HG03460 (cell line): ENCODE measurements around the gene LCE2A.
"Not testable (repeated sequence)": the region's sequence is repeated elsewhere in the genome, so short reads cannot be mapped to it uniquely, and the experiment has no call there.

Experiments
- ATAC-seq: cut with Tn5 transposase; IDR thresholded peaks from one replicate; pipeline ENCODE4 v1.9.1; 2021; ENCODE audit not compliant: unreplicated experiment

LCE2A gene

GRCh38 chr1:152697701-152698600, at the start of gene LCE2A:
Gene LCE2A (plus strand): TSS chr1:152698345. CDS start chr1:152698902, 557 bp downstream.
- ATAC-seq = no peak

DNA sequence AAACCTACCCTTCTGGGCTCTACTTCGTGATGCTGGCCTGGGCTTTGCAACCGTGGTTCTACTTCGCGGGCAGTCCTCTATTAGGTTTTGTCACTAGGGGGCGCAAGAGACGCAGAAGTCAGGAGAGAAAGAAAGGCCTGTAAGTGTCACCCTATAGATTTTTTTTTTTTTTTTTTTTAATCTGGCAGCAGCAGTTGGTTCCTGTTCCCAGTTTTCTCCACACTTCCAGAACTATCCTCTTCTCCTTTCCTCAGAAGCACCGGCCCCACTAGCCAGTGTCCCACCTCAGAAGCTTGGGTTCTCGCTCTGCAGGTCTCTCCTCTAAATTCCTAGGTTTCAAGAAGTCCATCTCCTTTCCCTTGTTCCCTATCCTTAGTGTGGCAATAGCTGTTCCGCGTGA, 44.0 kb upstream of the LCE2A start:
- no peak for ATAC-seq

GRCh38 chr1:152656459-152656858, 41.7 kb upstream of the LCE2A start:
- ATAC-seq = no peak

GRCh38 chr1:152657677-152658076, 40.5 kb upstream of the LCE2A start:
- ATAC-seq = no peak

- ATAC-seq = no peak
Observed at GRCh38 chr1:152658649-152659048, 39.5 kb upstream of the LCE2A start.

DNA sequence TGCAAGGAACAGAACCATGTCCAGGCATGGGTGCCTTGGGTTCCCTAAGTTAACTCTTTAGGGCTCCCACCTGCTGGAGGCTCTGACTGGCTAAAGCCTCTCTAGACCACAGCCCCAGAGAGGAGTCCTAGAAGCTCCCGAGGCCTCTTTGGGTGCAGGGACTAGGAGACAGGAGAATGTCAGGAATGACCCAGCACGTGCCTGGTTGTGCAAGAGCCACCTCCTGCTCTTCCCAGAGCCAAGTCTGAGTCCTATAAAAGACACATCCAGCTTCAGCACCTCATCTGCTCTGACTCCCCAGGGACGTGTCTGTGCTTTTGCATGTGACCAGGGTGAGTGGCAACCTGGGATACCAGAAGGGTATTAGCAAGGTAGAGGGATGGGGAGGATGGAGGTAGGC, 35.0 kb upstream of the LCE2A start, which contains the start of gene LCE2D:
Gene LCE2D (plus strand): TSS at position 283 of the 400 bp plus-strand sequence. CDS start 726 bp downstream, outside the sequence.
- no peak for ATAC-seq

GRCh38 chr1:152666171-152666570, 32.0 kb upstream of the LCE2A start:
- ATAC-seq = not testable (repeated sequence)

DNA sequence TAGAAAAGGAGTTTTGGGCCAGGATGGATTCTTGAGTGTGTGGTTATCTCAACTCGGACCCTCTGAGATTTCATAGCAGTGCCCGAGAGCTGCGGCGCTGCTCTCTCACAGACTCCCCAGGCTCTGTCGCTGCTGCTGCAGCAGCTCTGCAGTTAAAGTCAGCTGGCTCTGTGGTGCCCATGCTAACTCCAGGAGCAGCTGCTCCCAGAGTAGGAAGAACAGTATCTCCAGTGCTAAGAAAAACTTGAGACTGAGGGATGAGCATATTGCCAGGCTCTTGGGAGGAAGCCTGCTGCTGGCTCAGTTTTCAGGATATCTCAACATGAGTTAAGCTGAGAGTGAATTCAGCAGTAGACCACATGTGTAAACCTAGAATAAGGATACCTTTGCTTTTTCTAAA, 30.5 kb upstream of the LCE2A start:
- no peak for ATAC-seq

DNA sequence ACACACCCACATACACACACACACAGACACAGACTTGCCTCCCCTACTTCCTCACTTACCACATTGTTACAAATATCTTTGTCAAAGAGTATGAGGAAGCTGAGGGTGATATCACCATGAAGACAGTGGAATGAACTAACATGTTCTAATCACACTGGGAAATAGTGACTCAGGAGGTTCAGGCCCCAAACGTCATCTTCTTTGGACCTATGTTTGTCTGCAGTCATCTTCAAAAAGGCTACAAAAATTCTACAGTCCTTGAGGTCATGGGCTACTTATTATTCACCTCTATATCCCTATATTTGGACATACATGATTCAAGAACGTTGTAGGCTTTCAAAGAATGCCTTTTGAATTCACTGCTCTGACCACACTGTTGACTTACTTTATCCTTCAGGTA, 25.1 kb upstream of the LCE2A start:
- no peak for ATAC-seq

GRCh38 chr1:152674983-152675382, 23.2 kb upstream of the LCE2A start, which contains the start of gene LCE2C:
Gene LCE2C (plus strand): TSS chr1:152675279. CDS start chr1:152676016, 737 bp downstream.
- ATAC-seq = not testable (repeated sequence)

- ATAC-seq = no peak
Observed at GRCh38 chr1:152679459-152679858, 18.7 kb upstream of the LCE2A start.

DNA sequence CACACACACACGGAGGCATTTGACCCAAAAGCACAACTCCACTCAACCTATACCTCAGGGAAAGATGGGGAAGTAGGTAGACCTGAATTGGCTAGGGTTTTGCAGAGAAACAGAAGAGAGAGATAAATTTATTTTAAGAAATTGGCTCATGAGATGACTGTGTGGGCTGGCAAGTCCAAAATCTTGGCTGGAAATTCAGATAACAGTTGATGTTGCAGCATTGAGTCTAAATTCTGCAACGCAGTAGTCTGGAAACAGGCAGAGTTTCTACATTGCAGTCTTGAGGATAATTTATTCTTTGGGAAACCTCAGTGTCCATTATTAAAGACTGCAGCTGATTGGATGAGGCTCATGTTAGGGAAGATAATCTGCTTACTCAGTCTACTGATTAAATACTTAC, 16.5 kb upstream of the LCE2A start:
- no peak for ATAC-seq

GRCh38 chr1:152683846-152684245, 14.3 kb upstream of the LCE2A start:
- no peak for ATAC-seq

DNA sequence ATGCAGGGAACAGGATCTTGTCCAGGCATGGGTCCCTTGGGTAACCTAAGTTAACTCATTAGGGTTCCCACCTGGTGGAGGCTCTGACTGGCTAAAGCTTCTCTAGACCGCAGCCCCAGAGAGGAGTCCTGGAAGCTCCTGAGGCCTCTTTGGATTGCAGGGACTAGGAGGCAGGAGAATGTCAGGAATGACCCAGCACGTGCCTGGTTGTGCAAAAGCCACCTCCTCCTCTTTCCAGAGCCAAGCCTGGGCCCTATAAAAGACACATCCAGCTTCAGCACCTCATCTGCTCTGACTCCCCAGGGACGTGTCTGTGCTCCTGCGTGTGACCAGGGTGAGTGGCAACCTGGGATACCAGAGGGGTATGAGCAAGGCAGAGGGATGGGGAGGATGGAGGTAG, 12.3 kb upstream of the LCE2A start, which contains the start of gene LCE2B:
Gene LCE2B (plus strand): TSS at position 301 of the 400 bp plus-strand sequence. CDS start 721 bp downstream, outside the sequence.
- ATAC-seq = not testable (repeated sequence)

GRCh38 chr1:152699746-152700145, 1.6 kb downstream of the LCE2A start:
- no peak for ATAC-seq

DNA sequence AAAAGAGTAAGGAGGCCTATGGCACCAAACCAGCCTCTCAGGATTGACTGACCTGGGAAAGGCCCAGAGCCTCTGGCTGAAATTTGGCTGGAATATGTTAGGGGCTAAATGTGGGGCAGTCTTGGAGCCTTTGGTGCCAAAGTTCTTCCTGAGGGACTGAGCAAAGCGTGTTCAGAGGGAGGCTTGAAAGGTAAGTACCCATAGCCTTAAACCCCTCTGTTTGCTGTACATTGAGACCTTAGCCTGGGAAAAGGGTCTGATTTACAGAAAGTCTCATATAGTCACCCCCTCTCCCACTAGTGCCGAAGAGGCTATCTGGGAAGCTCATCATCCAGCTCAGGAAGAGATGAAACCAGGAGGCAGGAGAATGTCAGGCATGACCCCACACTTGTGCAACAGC, 9.7 kb downstream of the LCE2A start, which contains the start of gene LCE4A:
Gene LCE4A (plus strand): TSS at position 301 of the 400 bp plus-strand sequence. CDS start 916 bp downstream, outside the sequence.
- no peak for ATAC-seq

DNA sequence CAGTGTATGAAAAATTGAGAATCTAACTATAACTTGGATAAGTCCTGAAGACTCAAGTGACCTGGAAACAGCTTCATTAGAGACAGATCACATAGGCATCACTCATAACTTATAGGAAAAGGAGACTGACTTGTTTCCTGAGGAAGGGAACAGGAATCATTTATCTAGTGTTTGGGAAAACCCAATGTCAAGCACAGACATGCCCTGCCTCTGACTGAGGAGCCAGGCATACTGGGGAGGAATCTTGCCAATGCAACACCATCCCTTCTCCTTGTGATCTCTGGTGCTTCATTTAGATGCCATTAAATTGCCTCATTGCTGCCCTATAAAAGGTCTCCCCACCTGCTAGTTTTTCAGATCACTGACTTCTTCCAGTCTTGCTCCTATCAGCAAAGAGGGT, 20.1 kb downstream of the LCE2A start:
- no peak for ATAC-seq

DNA sequence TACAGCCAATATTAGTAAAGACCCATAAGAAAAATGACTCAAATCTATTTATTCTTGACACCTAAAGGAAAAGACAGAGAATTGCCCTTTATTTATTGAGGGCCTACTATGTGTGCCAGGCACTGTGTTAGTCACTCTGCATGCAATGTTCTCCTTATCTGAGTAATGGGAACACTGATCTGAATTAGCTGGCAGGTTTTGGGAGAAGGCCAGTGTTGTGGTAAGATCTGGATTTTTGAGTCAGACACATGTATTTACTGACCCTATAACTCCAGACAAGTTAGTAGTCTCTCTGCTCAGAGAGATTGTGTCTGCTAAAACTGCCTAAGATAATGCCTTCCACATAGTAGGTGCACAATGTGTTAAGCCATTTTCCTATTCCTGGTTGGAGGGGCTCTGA, 27.1 kb downstream of the LCE2A start:
- no peak for ATAC-seq

DNA sequence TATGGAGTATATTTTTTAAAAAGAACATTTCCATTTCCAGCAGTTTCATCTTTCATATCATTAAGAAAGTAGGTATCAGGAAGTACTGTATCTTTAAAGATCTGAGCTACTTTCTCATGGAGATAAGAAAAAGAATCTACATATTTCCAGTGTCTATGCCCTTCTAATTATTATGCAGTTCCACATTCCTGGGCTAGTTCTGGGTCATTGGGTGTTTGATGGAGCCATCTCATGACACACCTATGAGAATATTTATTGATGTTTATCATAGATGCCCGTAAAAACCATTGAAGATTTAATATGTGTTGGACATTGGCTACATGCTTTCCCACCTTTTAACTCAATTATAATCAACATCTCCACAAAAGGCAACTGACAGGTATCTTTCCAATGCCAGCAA, 30.8 kb downstream of the LCE2A start:
- ATAC-seq = no peak

- ATAC-seq = no peak
Observed at GRCh38 chr1:152735648-152736047, 37.5 kb downstream of the LCE2A start.

DNA sequence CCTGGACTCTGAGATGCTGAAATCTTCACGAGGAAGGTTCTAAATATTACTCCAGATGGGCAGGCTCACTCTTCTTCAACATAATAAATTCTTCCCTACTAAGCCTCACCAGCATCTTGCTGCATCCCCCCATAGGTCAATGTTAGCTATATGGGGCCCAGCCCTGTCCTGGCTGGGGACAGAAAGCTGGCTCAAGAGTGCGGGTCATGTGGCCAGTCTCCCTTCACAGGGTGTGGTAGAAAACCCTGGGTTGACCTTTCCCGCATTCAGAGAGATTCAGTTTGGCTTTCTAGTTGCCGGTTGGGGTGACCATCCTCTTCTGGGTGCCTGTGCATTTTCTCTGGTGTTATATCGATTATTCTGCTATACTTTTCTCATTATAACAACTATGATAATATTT, 39.9 kb downstream of the LCE2A start:
- ATAC-seq = no peak

- no peak for ATAC-seq
Observed at GRCh38 chr1:152739841-152740240, 41.7 kb downstream of the LCE2A start.
